Coronary artery (tissue), 2 donors: ENCODE measurements around the gene STK35.

ENCODE experiments used
- DNase-seq: peaks from one replicate; pipeline ENCODE4 v3.0.0-alpha.2; 2017; ENCODE audit warnings: low spot score
- H3K27ac ChIP-seq, 2 donors: fragments of 200-600 bp; sonication (generic); one replicate each; pipeline ENCODE4 v1.5.1; 2016 to 2019
- H3K4me3 ChIP-seq: fragments of 200-600 bp; sonication (generic); 2 replicates; pipeline ENCODE4 v1.5.1; 2016; ENCODE audit warnings: mild to moderate bottlenecking, moderate library complexity
- TF ChIP-seq, protein P1 (sequence below): fragments of 200-600 bp; sonication (generic); IDR thresholded peaks from one replicate; pipeline ENCODE4 v1.5.1; 2019; ENCODE audit warnings: antibody characterized with exemption

STK35 gene

GRCh38 chr20:2101057-2101864, at the start of gene STK35:
Gene STK35 (plus strand): TSS chr20:2101827. CDS start chr20:2101882, 55 bp downstream.
- no peak for DNase-seq
- Histone ChIP-seq H3K4me3 (peak within 1 kb of the TSS; percentile 91), H3K27ac (peak within 1 kb of the TSS; percentile 77 to 97)
- TF ChIP-seq, protein P1, sequence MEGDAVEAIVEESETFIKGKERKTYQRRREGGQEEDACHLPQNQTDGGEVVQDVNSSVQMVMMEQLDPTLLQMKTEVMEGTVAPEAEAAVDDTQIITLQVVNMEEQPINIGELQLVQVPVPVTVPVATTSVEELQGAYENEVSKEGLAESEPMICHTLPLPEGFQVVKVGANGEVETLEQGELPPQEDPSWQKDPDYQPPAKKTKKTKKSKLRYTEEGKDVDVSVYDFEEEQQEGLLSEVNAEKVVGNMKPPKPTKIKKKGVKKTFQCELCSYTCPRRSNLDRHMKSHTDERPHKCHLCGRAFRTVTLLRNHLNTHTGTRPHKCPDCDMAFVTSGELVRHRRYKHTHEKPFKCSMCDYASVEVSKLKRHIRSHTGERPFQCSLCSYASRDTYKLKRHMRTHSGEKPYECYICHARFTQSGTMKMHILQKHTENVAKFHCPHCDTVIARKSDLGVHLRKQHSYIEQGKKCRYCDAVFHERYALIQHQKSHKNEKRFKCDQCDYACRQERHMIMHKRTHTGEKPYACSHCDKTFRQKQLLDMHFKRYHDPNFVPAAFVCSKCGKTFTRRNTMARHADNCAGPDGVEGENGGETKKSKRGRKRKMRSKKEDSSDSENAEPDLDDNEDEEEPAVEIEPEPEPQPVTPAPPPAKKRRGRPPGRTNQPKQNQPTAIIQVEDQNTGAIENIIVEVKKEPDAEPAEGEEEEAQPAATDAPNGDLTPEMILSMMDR, result no peak

DNA sequence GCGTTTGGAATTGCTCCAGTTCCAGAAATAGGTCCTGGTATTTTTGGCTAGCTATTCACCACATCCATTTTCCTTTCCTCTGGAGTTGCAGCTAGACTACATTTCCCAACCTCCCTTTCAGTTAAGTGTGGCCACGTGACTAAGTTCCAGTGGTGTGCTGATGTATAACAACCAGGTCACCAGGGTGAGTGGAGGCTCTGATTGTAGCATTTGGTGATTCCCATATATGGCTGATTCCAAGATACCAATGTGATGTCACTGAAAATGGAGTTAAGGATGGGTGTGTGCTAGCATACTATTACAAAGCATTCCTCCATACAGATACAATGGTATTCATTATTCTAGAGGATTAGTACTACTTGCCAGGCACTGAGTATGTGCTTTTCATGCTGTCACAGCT, 49.7 kb upstream of the STK35 start:
- Histone ChIP-seq H3K4me3 (no peak overlapping the region), H3K27ac (no peak overlapping the region)
- no peak for DNase-seq
- TF ChIP-seq, protein P1, result no peak

GRCh38 chr20:2052741-2053140, 48.9 kb upstream of the STK35 start:
- Histone ChIP-seq H3K27ac (no peak overlapping the region), H3K4me3 (no peak overlapping the region)
- TF ChIP-seq, protein P1, result no peak
- DNase-seq, result no peak

DNA sequence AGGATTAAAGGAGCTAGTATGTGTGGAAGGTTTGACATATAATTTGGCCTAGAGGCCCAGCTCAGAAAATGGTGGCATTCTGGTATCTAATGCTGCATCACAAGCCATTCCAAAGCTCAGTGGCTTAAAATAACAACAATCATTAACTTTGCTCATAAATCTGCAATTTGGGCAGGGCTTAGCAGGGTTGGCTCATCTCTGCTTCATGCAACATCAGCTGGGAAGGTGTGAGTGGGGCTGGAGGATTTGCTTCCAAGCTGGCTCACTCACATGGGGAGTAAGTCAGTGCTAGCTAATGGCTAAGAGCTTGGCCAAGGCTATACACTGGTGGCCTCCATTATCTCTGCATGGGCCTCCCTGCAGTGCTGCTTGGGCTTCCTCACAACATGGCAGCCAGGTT, 48.0 kb upstream of the STK35 start:
- H3K27ac ChIP-seq, result no peak overlapping the region
- TF ChIP-seq, protein P1, result no peak

DNA sequence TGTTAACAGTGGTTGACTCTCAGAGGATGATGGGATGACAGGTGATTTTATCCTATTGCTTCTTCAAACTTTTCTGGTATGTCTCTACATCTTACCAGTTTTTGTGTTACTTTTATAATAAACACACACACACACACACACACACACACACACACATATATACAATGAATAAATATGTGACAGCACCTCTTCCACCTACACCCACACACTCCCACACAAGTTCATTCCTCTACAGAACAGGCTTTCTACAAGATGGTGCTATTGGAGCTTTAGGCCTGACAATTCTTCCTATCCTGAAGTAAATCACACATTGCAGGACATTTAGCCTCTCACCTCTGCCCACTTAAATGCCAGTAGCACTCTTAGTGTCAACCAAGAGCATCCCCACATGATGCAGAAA, 46.7 kb upstream of the STK35 start:
- Histone ChIP-seq H3K27ac (no peak overlapping the region), H3K4me3 (no peak overlapping the region)
- TF ChIP-seq, protein P1, result no peak
- DNase-seq, result no peak

More for the DNA sequence above, 48.0 kb upstream of the STK35 start:
- H3K4me3 ChIP-seq, result no peak overlapping the region
- DNase-seq, result no peak

DNA sequence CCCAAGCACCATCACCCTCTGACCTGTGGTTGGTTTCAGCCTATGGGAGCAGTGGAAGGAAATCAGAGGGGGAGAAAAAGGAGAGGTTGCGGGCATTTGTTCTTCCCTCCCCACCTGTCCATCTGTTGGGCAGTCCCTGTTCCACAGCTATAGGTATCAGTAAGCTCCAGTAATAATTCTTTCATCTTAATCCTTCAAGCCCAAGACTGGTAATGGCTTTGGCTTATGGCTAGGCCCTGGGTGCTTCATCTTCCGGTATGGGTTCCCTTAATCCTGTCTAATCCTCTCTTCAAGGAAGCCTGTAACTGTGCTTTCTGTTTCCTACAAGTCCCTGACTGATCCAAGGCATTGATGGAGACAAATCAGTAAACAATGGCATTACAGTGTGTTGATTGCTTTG, 42.2 kb upstream of the STK35 start:
- Histone ChIP-seq H3K4me3 (no peak overlapping the region), H3K27ac (no peak overlapping the region)
- TF ChIP-seq, protein P1, result no peak
- DNase-seq, result no peak

- TF ChIP-seq, protein P1, result no peak
- DNase-seq, result no peak
- Histone ChIP-seq H3K4me3 (no peak overlapping the region), H3K27ac (no peak overlapping the region)
These were observed 36.5 kb upstream of the STK35 start for GRCh38 chr20:2065099-2065498.
